ENCODE results near the gene SLC35D1. TPM values are rescaled to one million over a fixed set of nuclear protein-coding genes. Genes with fewer than 3 reads are reported as not detected.
A peak's percentile ranks its signal among the peaks of the same experiment; 100 is the strongest.

SLC35D1 gene
- total and polyA plus RNA-seq, 9 of the 15 experiments (the other 6 are each of a cell fraction or from before 2014, with no cell fraction given): 2.3 to 10.4 (median 6.4) TPM

DNA sequence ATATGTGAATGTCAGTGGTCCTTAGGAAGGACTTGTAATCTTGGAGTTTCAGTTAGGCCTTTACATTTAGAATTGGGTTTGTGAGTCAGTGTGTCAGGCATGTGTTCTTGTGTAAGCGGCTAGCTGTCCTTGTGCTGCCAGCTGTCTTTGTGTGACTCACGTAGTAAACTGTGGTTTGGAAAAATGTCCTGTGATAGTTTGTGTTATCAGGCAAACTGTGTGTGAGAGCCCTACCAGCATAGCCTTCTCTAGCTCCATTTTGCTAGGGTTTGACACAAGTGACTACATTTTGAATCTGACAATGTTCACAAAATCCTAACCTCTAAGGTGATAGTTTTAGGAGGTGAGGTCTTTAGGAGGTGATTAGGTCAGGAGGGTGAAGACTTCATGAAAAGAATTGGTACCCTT is 6.9 kb upstream of the SLC35D1 start (continued):
- TF ChIP-seq CLOCK (CRISPR knock-in tag; IDR thresholded peaks at IDR 0.05; ENCODE audit: borderline replicate concordance) (0 out of 2 replicates have a peak, but pooled peaks have one; percentile 73), TAF1 (IDR thresholded peaks at IDR 0.05; ENCODE audit: control insufficient read depth, extremely low read depth, insufficient read depth, low read length, severe bottlenecking) (no peak), ZNF449 (CRISPR knock-in tag; IDR thresholded peaks at IDR 0.05) (0 out of 2 replicates have a peak, but pooled peaks have one; percentile 63), ZSCAN32 (CRISPR knock-in tag; IDR thresholded peaks at IDR 0.05) (peak; percentile 87), GABPB2 (CRISPR knock-in tag; conservative IDR thresholded peaks at IDR 0.05) (no peak), MBD2 (IDR thresholded peaks at IDR 0.05; ENCODE audit: borderline replicate concordance, low read depth) (no peak), FOXO4 (CRISPR knock-in tag; IDR thresholded peaks at IDR 0.05) (peak; percentile 92; the same call in 1 of the 2 replicates), ZNF133 (CRISPR knock-in tag; IDR thresholded peaks at IDR 0.05) (no peak), PYGO2 (tag; IDR thresholded peaks at IDR 0.05) (peak; percentile 80), NFATC3 (IDR thresholded peaks at IDR 0.05) (no peak), SMC3 (conservative IDR thresholded peaks at IDR 0.05; ENCODE audit: insufficient read depth, low read depth, low read length) (no peak), TAL1 (IDR thresholded peaks at IDR 0.05) (no peak), ZNF655 (CRISPR knock-in tag; IDR thresholded peaks at IDR 0.05) (no peak), ZNF134 (CRISPR knock-in tag; conservative IDR thresholded peaks at IDR 0.05) (peak; percentile 52; the same call in 1 of the 2 replicates), DPF2 (IDR thresholded peaks at IDR 0.05) (no peak), FOSL1 (tag; conservative IDR thresholded peaks at IDR 0.05) (peak; percentile 96), ATF4 (CRISPR knock-in tag; IDR thresholded peaks at IDR 0.05) (peak; percentile 87), ZNF639 (CRISPR knock-in tag; conservative IDR thresholded peaks at IDR 0.05 in 1 of 2, IDR thresholded peaks at IDR 0.05 in 1 of 2) (peak in 1 of 2 experiments; percentile 89; a peak in 2 of 4 replicates), IRF2 (CRISPR knock-in tag; IDR thresholded peaks at IDR 0.05) (no peak)
